GM21447 (cell line): ENCODE results near the gene STAC2.
"Not testable (repeated sequence)": the region's sequence is repeated elsewhere in the genome, so short reads cannot be mapped to it uniquely, and the experiment has no call there.

Experiments
- ATAC-seq: cut with Tn5 transposase; IDR thresholded peaks from one replicate; pipeline ENCODE4 v1.9.1; 2021; ENCODE audit not compliant: unreplicated experiment

STAC2 gene

GRCh38 chr17:39225308-39225958, at the start of gene STAC2:
STAC2 (minus strand) TSS chr17:39225945; CDS start chr17:39225502, 443 bp downstream.
- no peak for ATAC-seq

- ATAC-seq: no peak
Measured at GRCh38 chr17:39271546-39271945, 45.8 kb upstream of the STAC2 start.

DNA sequence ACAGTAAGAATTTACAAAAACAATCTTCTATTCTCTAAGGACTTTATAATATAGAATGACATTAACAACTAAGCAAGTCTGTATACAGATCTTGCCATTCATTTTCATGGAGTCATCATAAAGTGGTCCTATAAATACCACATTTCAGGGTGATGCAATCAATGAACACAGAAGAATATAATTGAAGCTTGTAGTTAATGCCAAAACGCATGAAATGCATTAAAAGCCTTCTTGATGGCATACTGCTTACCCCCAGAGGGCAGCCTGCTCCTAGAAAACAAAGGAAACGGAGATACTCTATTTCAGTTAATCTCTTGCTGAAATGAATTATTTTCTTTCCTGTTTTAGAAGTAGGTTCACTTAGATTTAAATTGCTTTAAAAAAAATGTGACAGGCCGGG, 45.2 kb upstream of the STAC2 start:
- no peak for ATAC-seq

DNA sequence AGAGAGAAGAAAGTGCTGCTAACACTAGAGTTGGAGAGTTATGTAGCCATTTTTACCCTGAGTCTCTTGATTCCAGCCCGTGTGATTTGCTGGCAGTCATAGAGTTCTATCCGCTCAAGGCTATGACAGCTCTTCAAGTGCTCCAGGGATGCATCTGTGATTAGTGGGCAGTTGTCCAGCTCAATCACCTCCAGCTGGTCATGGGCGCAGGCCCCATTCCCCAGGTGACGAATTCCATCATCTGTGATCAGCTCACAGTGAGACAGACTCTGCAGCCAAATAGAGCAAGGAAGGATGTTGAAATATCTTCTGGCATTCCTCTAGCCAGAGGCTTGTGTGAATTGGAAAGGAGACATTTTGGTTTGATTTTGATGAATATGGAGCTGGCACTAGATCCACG, 38.4 kb upstream of the STAC2 start:
- ATAC-seq: no peak

DNA sequence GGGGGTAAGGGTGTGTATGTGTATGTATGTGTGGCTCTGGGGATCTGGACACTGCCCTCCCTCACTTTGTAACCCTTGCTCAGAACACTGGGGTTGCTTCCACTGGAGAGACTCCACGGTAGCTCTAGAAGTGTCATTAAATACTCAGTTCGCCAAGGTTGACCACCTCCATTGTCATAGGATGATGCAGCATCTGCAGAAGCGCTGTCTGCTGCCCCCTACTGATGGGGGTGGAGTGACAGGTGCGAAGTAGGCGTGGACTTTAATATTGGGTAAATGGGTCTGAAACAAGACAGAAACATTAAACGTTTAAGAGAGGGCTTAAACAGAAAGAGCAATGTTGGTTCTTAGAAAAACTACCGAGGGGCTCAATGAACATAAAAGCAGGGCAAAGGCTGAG, 35.5 kb upstream of the STAC2 start:
- ATAC-seq: no peak

DNA sequence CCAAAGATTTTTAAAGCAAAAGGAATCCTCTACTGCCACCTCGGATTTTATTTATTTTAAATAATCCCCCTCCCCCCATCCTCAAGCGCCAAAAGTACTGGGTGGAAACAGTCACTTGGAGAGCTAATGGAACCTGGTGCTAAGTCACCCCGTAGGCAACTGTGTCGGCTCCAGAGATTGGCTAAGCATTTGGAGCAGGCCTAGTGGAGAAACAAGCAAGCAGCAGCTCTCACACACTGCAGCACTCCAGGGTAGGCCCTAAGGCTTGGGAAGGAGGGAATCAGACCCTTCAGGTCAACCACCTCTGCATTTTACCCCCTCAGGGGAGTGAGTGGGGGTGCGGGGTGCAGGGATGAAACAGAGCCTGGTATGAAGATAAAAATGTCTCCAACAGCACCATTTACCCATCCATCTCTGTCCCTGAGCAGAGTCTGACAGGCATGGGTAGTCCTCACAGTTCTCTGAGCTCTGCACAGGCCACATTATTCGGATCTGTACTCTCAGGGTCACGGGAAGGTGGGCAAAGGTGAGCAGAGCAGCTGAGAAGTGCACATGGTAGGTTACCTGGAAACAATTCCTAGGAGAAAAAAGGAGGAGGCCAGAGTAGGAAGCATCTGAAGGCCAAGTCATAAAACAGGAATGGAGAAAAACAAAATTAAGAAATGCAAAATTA, 27.2 kb upstream of the STAC2 start:
- no peak for ATAC-seq

DNA sequence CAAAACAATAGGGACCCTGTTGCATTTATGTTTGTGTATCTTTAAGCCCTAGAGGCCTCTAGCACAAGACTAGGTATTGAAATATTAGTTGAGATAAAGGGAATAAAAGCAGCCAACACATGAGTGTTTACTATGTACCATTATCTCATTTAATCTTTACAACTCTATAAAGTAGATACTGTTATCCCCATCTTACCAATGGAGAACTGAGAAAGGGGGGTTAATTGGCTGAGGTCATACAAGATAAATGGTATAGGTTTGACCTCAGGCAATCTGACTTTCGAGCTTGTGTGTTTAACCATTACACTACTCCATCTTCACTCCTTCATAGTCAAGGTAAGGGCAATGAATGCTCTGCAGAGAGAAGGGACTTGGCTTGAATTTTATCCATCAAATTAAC, 26.3 kb upstream of the STAC2 start:
- ATAC-seq: no peak

- ATAC-seq: not testable (repeated sequence)
Measured at GRCh38 chr17:39250076-39250475, 24.3 kb upstream of the STAC2 start.

DNA sequence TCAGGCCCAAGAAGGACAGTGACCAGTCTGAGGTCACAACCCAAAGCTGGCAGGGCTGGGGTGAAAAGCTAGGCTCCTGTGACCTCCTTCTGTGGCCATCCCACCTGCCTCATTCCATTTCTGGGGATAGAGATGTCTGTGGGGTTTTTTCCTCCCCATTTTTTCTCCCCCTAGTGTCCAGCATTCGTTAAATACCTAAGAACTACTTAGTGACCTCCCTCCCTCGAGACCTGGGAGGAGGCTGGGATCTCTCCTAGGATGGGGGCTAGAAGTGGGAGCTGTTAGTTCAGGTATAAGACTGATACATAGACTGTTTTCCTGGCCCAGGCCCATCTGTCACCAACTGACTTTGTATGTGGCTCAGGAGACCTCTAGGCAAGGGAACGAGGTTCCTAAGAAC, 20.5 kb upstream of the STAC2 start:
- ATAC-seq: no peak

- no peak for ATAC-seq
Measured at GRCh38 chr17:39244600-39245570, 19.1 kb upstream of the STAC2 start.

- no peak for ATAC-seq
Measured at GRCh38 chr17:39244016-39244599, 18.4 kb upstream of the STAC2 start.

DNA sequence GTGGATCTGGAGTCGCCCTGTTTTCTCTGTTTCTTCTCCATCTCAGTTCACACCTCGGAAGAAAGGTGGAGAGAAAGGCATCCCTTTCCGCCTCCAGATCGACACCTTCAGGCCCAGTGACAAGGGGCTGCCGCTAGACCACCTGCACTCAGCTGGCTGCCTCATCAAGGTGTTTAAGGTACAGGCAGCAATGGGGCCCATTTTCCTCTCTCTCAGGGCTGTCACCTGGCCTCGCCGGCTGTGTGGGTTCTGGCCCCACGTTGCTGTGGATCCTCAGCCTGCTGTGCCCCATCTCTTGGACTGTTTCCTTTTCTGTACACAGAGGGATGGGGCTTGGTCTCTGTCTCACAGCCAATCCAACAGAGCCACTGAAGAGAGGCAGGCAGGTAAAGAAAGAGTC, 17.4 kb upstream of the STAC2 start:
- ATAC-seq: no peak

GRCh38 chr17:39240631-39241030, 14.9 kb upstream of the STAC2 start:
- no peak for ATAC-seq

DNA sequence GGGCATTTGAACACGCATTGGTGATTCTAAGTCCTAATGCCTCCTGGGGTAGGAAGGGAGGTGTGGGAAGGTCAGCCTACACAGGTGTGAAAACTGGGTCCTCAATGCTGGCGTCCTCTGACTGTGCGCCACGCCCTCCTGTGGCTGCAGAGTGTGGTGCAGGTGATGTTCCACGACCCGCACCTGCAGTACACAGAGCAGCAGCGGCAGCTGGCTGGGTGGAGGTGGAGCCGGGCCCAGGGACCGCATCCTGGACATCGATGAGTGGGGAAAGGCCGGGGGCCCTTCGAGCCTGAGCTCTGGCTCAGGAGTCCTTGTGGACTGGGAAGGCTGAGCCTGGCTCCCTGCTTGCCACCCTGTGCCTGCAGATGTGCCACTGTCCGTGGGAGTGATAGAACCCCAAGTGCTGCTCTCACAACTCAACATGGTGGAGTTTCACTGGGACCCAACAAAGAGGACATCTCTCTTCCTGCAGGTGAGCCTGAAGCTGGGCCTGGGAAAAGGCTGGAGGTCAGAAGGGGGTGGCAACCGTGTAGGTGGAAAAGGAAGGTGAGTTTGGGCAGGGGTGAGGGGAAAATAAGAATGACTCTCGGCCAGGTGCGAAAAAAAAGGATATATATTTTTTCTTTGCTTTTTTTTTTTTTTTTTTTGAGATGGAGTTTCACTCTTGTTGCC, 14.0 kb upstream of the STAC2 start:
- ATAC-seq: no peak

DNA sequence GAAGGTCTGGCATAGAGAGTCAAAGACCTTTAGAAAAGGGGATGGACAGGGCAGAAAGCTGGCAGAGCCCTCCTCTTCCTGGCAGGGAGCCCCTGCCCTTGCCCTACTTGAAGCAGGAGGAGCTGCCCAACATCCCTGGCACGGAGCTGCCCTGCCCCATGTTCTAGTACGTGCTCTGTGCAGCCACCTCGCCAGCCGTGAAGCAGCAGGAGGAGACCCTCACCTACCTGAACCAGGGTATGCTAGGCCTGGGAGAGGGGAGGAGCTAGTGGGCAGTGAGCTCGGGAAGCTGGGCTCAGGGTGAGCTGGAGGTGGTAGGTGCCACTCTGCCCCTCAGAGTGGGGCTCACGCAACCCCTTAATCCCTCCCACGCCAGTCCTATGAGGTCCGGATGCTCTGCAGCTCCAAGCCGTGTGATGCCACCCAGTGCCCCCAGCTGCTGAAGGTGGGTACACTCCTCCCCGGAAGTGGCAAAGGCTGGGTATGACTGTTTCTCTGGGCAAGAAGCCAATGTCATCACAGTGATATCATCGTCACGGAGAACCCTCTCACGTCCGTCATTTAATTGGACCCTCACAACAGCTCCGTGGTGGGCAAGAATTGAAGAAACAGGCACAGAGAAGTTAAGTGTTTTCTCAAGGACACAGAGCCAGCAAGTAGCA, 12.7 kb upstream of the STAC2 start:
- ATAC-seq: no peak

GRCh38 chr17:39237586-39237985, 11.8 kb upstream of the STAC2 start:
- ATAC-seq: no peak

GRCh38 chr17:39236981-39237441, 11.3 kb upstream of the STAC2 start:
- ATAC-seq: no peak

DNA sequence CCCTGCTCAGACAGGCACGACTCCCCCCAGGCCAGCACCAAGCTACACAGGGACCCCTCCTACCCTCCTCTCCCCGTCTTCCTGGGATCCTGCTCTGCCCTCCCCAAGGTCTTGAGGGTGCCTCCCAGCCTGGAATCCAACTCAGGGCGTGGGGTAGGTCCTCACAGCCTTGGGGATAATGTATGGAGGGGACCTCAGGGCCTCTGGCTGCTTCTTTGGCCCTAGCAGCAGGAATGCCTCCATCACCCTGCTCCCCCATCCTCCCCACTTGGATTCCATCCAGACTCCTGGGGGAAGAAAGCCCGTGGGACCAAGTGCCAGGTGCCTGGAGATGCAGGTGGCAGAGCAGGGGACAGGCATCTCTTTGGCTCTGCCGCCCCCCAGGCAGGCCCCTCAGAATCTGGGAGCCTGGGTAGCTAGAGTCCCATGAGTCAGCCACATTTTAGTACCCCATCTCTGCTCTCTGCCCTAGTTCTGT, 10.7 kb upstream of the STAC2 start:
- ATAC-seq: no peak

- no peak for ATAC-seq
Measured at GRCh38 chr17:39235555-39236449, 10.1 kb upstream of the STAC2 start.
